GM19372 (cell line): ENCODE data around the gene LGR6.
"Not testable (repeated sequence)": the region's sequence is repeated elsewhere in the genome, so short reads cannot be mapped to it uniquely, and the experiment has no call there.

ENCODE experiments used
- ATAC-seq: cut with Tn5 transposase; IDR thresholded peaks from one replicate; pipeline ENCODE4 v1.9.1; 2021; ENCODE audit warnings: mild to moderate bottlenecking, low read depth, moderate library complexity; ENCODE audit not compliant: unreplicated experiment

The LGR6 gene

GRCh38 chr1:202311875-202312635 is 118.5 kb downstream of the LGR6 start:
- no peak for ATAC-seq

- ATAC-seq, result no peak
These were observed 122.1 kb downstream of the LGR6 start for GRCh38 chr1:202315576-202316168.

- no peak for ATAC-seq
These were observed 122.6 kb downstream of the LGR6 start for GRCh38 chr1:202316186-202316585.

GRCh38 chr1:202317941-202318925 is 124.6 kb downstream of the LGR6 start:
- no peak for ATAC-seq

- no peak for ATAC-seq
These were observed 125.9 kb downstream of the LGR6 start for GRCh38 chr1:202319381-202320080.

- no peak for ATAC-seq
These were observed 126.4 kb downstream of the LGR6 start for GRCh38 chr1:202320081-202320405.

- no peak for ATAC-seq
These were observed 130.1 kb downstream of the LGR6 start for GRCh38 chr1:202323731-202324130.

- ATAC-seq, result no peak
These were observed 131.0 kb downstream of the LGR6 start for GRCh38 chr1:202324646-202325045.

- no peak for ATAC-seq
These were observed 136.3 kb downstream of the LGR6 start for GRCh38 chr1:202329891-202330290.

- no peak for ATAC-seq
These were observed 140.3 kb downstream of the LGR6 start for GRCh38 chr1:202333861-202334260.

- no peak for ATAC-seq
These were observed 150.2 kb downstream of the LGR6 start for GRCh38 chr1:202343652-202344349.

- ATAC-seq, result no peak
These were observed 154.5 kb downstream of the LGR6 start for GRCh38 chr1:202348005-202348508.

GRCh38 chr1:202348509-202349205 is 155.1 kb downstream of the LGR6 start, which contains the start of gene PPP1R12B:
Gene PPP1R12B, plus strand, starts transcription at chr1:202348699. Its CDS starts 153 bp downstream, at chr1:202348852.
- peak; percentile 94 for ATAC-seq

GRCh38 chr1:202349206-202349928 is 155.8 kb downstream of the LGR6 start:
- ATAC-seq, result peak; percentile 6

GRCh38 chr1:202351725-202352124 is 158.1 kb downstream of the LGR6 start:
- ATAC-seq, result no peak

- not testable (repeated sequence) for ATAC-seq
These were observed 159.1 kb downstream of the LGR6 start for GRCh38 chr1:202352583-202353197.

GRCh38 chr1:202355944-202356553 is 162.4 kb downstream of the LGR6 start:
- no peak for ATAC-seq

- no peak for ATAC-seq
These were observed 163.9 kb downstream of the LGR6 start for GRCh38 chr1:202357506-202357905.
